ENCODE data around the gene GSX2. TPM values are rescaled to one million over a fixed set of nuclear protein-coding genes. Genes with fewer than 3 reads are reported as not detected.

Gene GSX2
- total RNA-seq, 1 donor from 2014 or later, result not detected

DNA sequence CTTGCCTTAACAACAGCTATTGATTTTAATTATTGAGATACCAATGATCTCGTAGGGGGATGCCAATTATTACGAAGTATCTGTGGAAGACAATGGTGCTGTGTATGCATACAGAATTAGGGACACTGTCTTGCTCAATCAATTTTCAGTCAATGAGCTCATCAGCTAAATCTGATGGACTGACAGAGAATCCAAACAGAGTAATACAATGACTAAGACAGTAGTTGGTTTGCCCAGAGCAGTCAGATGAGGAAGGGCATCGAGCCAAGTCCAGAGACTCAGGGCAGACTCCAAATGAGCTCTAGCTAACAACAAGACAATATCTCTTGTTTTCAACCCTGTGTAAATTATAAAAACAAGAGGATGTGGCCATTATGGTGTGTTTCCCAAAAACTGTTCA lies 14.7 kb upstream of the GSX2 start:
- no peak for DNase-seq (ENCODE audit: low spot score in 2 of 2, unreplicated experiment in 2 of 2)
- Mint-ChIP-seq H3K4me1 (peaks cover 6% of the 10 kb centered on the region), H3K36me3 (no peaks in the 10 kb centered on the region), H3K9me3 (no peaks in the 10 kb centered on the region), H3K27ac (no peak overlapping the region), H3K4me3 (no peak overlapping the region), H3K27me3 (ENCODE audit: low read depth) (peaks cover 38% of the 10 kb centered on the region)
- no peak for TF ChIP-seq CTCF (IDR thresholded peaks at IDR 0.05; ENCODE audit: unreplicated experiment)

DNA sequence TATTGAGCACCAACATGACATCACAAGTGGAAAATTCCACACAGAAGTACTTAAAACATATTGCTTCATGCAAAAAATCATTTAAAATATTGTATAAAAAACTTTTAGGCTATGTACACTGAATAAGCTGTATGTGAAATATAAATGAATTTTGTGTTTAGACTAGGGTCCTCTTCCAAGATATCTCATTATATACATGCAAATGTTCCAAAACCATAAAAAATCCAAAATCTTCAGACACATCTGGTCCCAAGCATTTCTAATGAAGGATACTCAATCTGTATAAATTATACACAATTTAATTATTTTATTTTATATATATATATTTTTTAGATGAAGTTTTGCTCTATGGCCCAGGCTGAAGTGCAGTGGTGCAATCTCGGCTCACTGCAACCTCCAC lies 10.1 kb upstream of the GSX2 start:
- peaks cover 84% of the 10 kb centered on the region for H3K27me3 Mint-ChIP-seq (ENCODE audit: low read depth)
- H3K4me1 Mint-ChIP-seq, result peaks cover 9% of the 10 kb centered on the region
- no peak for DNase-seq (ENCODE audit: low spot score in 2 of 2, unreplicated experiment in 2 of 2)
- no peak overlapping the region for H3K4me3 Mint-ChIP-seq
- H3K27ac Mint-ChIP-seq, result no peak overlapping the region
- H3K36me3 Mint-ChIP-seq, result no peaks in the 10 kb centered on the region
- H3K9me3 Mint-ChIP-seq, result no peaks in the 10 kb centered on the region
- TF ChIP-seq CTCF (IDR thresholded peaks at IDR 0.05; ENCODE audit: unreplicated experiment), result no peak

DNA sequence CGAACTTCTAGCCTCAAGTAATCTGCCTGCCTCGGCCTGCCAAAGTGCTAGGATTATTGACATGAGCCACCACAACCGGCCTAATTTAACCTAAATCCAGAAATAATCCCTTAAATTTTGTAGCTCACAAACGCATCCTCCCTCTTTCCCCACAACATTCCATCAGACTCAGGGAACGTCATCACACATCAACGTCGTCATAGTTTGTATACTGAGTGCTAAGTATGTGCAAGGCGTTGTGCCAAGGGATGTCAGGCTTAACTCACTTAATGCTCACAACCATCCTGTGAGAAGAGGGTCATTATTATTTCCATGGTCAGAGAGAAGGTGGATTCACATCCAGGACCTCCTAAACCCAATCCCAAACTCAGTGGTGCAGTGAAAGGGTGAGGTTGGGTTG lies 9.6 kb upstream of the GSX2 start:
- H3K4me3 Mint-ChIP-seq, result no peak overlapping the region
- H3K9me3 Mint-ChIP-seq, result no peaks in the 10 kb centered on the region
- H3K27ac Mint-ChIP-seq, result no peak overlapping the region
- TF ChIP-seq CTCF (IDR thresholded peaks at IDR 0.05; ENCODE audit: unreplicated experiment), result no peak
- peaks cover 9% of the 10 kb centered on the region for H3K4me1 Mint-ChIP-seq
- no peak for DNase-seq (ENCODE audit: low spot score in 2 of 2, unreplicated experiment in 2 of 2)
- H3K27me3 Mint-ChIP-seq (ENCODE audit: low read depth), result peaks cover 90% of the 10 kb centered on the region
- H3K36me3 Mint-ChIP-seq, result no peaks in the 10 kb centered on the region

GRCh38 chr4:54090804-54091623 lies 8.9 kb upstream of the GSX2 start:
- H3K9me3 Mint-ChIP-seq, result no peaks in the 10 kb centered on the region
- H3K27me3 Mint-ChIP-seq (ENCODE audit: low read depth), result peaks cover 90% of the 10 kb centered on the region
- no peak for TF ChIP-seq CTCF (IDR thresholded peaks at IDR 0.05; ENCODE audit: unreplicated experiment)
- peak in 1 of 2 experiments; percentile 48 for DNase-seq (ENCODE audit: low spot score in 2 of 2, unreplicated experiment in 2 of 2)
- H3K36me3 Mint-ChIP-seq, result no peaks in the 10 kb centered on the region
- no peak overlapping the region for H3K27ac Mint-ChIP-seq
- peaks cover 9% of the 10 kb centered on the region for H3K4me1 Mint-ChIP-seq
- peak overlapping the region; percentile 82 for H3K4me3 Mint-ChIP-seq

DNA sequence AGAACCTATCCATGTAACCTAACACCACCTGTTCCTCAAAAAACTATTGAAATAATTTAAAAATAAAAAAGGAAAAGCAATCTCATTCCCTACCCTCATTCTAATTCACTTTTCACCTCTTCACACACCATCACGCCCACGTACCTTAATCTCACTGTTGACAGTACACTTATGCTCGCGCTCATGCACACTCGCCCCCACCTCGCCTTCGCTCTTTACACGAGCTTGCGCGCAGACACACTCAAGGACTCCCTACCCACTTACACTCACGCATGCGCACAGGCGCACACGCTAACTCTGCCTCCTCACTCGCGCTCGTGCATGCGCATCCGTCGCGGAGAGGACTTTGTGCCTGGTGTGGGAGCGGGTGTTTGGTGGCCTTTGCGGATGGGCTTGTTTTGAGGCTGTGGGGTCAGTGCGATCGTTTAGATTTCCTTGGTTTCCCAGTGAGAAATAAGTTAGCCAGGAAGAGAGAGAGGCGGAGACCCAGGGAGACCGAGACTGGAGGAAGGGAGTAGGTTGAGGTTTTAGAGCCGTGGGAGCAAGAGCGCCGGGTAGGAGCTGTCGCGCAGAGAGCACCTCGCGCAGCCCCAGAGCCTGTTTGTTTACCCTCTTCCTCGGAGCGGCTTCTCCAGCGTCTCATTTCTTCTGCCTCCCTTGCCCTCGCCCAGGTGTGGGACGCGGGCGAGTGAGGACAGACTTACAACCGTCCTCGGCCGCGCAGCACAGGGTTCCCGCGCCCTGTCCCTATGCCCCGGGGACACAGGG lies 8.1 kb upstream of the GSX2 start:
- H3K4me3 Mint-ChIP-seq, result peak overlapping the region; percentile 82
- DNase-seq (ENCODE audit: low spot score in 2 of 2, unreplicated experiment in 2 of 2), result peak; percentile 65 to 72
- peaks cover 90% of the 10 kb centered on the region for H3K27me3 Mint-ChIP-seq (ENCODE audit: low read depth)
- H3K9me3 Mint-ChIP-seq, result no peaks in the 10 kb centered on the region
- no peak overlapping the region for H3K27ac Mint-ChIP-seq
- no peak for TF ChIP-seq CTCF (IDR thresholded peaks at IDR 0.05; ENCODE audit: unreplicated experiment)
- no peaks in the 10 kb centered on the region for H3K36me3 Mint-ChIP-seq
- peaks cover 9% of the 10 kb centered on the region for H3K4me1 Mint-ChIP-seq

Data from mesothelial cell of epicardium (in vitro differentiated cells).